ENCODE results near the gene PRKCB. TPM values are rescaled to one million over a fixed set of nuclear protein-coding genes. Genes with fewer than 3 reads are reported as not detected.

PRKCB gene
- total RNA-seq, 1 experiment from 2014 or later: not detected

GRCh38 chr16:24123275-24123674 is 287.5 kb downstream of the PRKCB start:
- no peak for DNase-seq
- H3K4me3 Mint-ChIP-seq (ENCODE audit: low read depth, unreplicated experiment): no peak overlapping the region
- BruUV-seq (replicated peaks): no TSS peak
- peaks cover 81% of the 10 kb centered on the region for H3K27me3 Mint-ChIP-seq (ENCODE audit: unreplicated experiment)
- CTCF ChIA-PET: interaction anchor here (0.6 kb wide), 1 partner anchor 61 kb away, joined by 3 read pairs; no protein-coding TSS in a partner anchor
- no peaks in the 10 kb centered on the region for H3K36me3 Mint-ChIP-seq (ENCODE audit: insufficient read depth, unreplicated experiment)
- H3K9me3 Mint-ChIP-seq (ENCODE audit: low read depth, unreplicated experiment): no peaks in the 10 kb centered on the region
- intact Hi-C loops (cut with micrococcal nuclease; ENCODE audit: unreplicated experiment): no loop called here
- no peak overlapping the region for H3K27ac Mint-ChIP-seq (ENCODE audit: unreplicated experiment)
- no peak for TF ChIP-seq CTCF (IDR thresholded peaks at IDR 0.05; ENCODE audit: unreplicated experiment)
- no peaks in the 10 kb centered on the region for H3K4me1 Mint-ChIP-seq (ENCODE audit: low read depth, unreplicated experiment)

DNA sequence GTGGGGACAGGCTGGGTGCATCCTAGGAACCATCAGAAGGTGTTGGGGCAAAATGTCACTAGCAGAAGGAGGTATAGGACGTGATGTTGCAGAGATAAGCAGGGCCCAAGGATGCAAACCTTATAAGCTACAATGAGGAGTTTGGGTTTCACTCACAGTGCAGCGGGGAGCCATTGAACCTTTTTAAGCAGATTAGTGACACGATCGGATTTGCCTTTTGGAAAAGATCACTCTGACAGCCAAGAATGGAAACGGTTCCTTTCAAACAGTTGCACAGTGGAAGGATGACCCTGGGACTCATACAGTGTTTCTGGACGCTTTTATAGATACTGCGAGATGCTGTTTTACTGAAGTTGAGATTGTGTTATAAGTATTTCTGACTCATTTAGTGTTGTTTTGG is 288.5 kb downstream of the PRKCB start:
- no peak overlapping the region for H3K27ac Mint-ChIP-seq (ENCODE audit: unreplicated experiment)
- CTCF ChIA-PET: no interaction called here
- no TSS peak for BruUV-seq (replicated peaks)
- no peak for DNase-seq
- no peaks in the 10 kb centered on the region for H3K4me1 Mint-ChIP-seq (ENCODE audit: low read depth, unreplicated experiment)
- H3K9me3 Mint-ChIP-seq (ENCODE audit: low read depth, unreplicated experiment): no peaks in the 10 kb centered on the region
- no peak overlapping the region for H3K4me3 Mint-ChIP-seq (ENCODE audit: low read depth, unreplicated experiment)
- peaks cover 71% of the 10 kb centered on the region for H3K27me3 Mint-ChIP-seq (ENCODE audit: unreplicated experiment)
- no peaks in the 10 kb centered on the region for H3K36me3 Mint-ChIP-seq (ENCODE audit: insufficient read depth, unreplicated experiment)
- intact Hi-C loops (cut with micrococcal nuclease; ENCODE audit: unreplicated experiment): no loop called here
- no peak for TF ChIP-seq CTCF (IDR thresholded peaks at IDR 0.05; ENCODE audit: unreplicated experiment)

DNA sequence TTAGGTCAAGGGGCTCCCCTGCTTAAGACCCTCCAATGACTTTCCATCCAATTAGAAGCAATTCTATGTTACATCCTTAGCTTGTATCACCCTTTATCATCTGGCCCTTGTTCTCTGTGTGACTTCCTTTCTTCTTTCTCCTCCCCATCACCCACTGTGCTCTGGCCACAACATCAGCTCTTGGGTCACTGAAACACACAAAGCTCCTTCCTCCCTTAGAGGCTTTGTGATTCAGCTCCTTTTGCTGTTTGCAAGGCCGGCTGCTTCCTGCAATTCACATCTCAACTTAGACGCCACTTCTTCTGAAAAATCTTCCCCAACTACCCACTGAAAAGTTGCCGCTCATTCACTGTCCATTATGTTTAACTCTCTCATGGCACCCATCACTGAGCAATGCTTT is 289.4 kb downstream of the PRKCB start:
- H3K9me3 Mint-ChIP-seq (ENCODE audit: low read depth, unreplicated experiment): no peaks in the 10 kb centered on the region
- no peaks in the 10 kb centered on the region for H3K4me1 Mint-ChIP-seq (ENCODE audit: low read depth, unreplicated experiment)
- no peaks in the 10 kb centered on the region for H3K36me3 Mint-ChIP-seq (ENCODE audit: insufficient read depth, unreplicated experiment)
- CTCF ChIA-PET: no interaction called here
- TF ChIP-seq CTCF (IDR thresholded peaks at IDR 0.05; ENCODE audit: unreplicated experiment): no peak
- peaks cover 70% of the 10 kb centered on the region for H3K27me3 Mint-ChIP-seq (ENCODE audit: unreplicated experiment)
- no peak overlapping the region for H3K4me3 Mint-ChIP-seq (ENCODE audit: low read depth, unreplicated experiment)
- intact Hi-C loops (cut with micrococcal nuclease; ENCODE audit: unreplicated experiment): no loop called here
- no peak overlapping the region for H3K27ac Mint-ChIP-seq (ENCODE audit: unreplicated experiment)
- BruUV-seq (replicated peaks): no TSS peak
- DNase-seq: no peak

- CTCF ChIA-PET: interaction anchor here (0.5 kb wide), 1 partner anchor 278 kb away, joined by 3 read pairs; no protein-coding TSS in a partner anchor
- TF ChIP-seq CTCF (IDR thresholded peaks at IDR 0.05; ENCODE audit: unreplicated experiment): no peak
- no peaks in the 10 kb centered on the region for H3K36me3 Mint-ChIP-seq (ENCODE audit: insufficient read depth, unreplicated experiment)
- peaks cover 27% of the 10 kb centered on the region for H3K27me3 Mint-ChIP-seq (ENCODE audit: unreplicated experiment)
- no TSS peak for BruUV-seq (replicated peaks)
- no peak overlapping the region for H3K27ac Mint-ChIP-seq (ENCODE audit: unreplicated experiment)
- intact Hi-C loops (cut with micrococcal nuclease; ENCODE audit: unreplicated experiment): no loop called here
- H3K9me3 Mint-ChIP-seq (ENCODE audit: low read depth, unreplicated experiment): no peaks in the 10 kb centered on the region
- no peak overlapping the region for H3K4me3 Mint-ChIP-seq (ENCODE audit: low read depth, unreplicated experiment)
- no peaks in the 10 kb centered on the region for H3K4me1 Mint-ChIP-seq (ENCODE audit: low read depth, unreplicated experiment)
- no peak for DNase-seq
Measured at GRCh38 chr16:24129412-24129918, 293.7 kb downstream of the PRKCB start.
